Psoas muscle (tissue), 8 donors: ENCODE results near the gene SPNS2. TPM values are rescaled to one million over a fixed set of nuclear protein-coding genes. Genes with fewer than 3 reads are reported as not detected.
A peak's percentile ranks its signal among the peaks of the same experiment; 100 is the strongest.

Source experiments
- ATAC-seq, 4 donors: fragments of 200-7000 bp; cut with Tn5 transposase; one replicate each; pipeline ENCODE4 v1.9.1; 2020; ENCODE audit warnings: moderate library complexity in 3 of 4, mild to moderate bottlenecking in 2 of 4
- DNase-seq, 2 donors: peaks; one replicate each; pipeline ENCODE4 v3.0.0-alpha.2; 2020
- H3K27ac ChIP-seq: fragments of 200-600 bp; one replicate; pipeline ENCODE4 v1.8.0; 2022
- H3K27me3 ChIP-seq, 3 donors: fragments of 200-600 bp in 1 of 3; one replicate each; pipeline versions ENCODE4 v1.6.1 to v1.8.0; 2013 to 2022; ENCODE audit warnings: low read length in 2 of 3, mild to moderate bottlenecking in 2 of 3, moderate library complexity in 1 of 3; ENCODE audit not compliant: insufficient read depth in 3 of 3
- H3K36me3 ChIP-seq, 2 donors: fragments of 200-600 bp in 1 of 2; one replicate each; pipeline versions ENCODE4 v1.6.1 to v1.8.0; 2013 to 2022; ENCODE audit warnings: low read depth in 1 of 2, mild to moderate bottlenecking in 1 of 2, moderate library complexity in 1 of 2; ENCODE audit not compliant: insufficient read depth in 1 of 2
- H3K4me1 ChIP-seq: fragments of 200-600 bp; one replicate; pipeline ENCODE4 v1.8.0; 2022
- H3K4me3 ChIP-seq: fragments of 200-600 bp; one replicate; pipeline ENCODE4 v1.8.0; 2022; ENCODE audit warnings: mild to moderate bottlenecking
- H3K9me3 ChIP-seq: fragments of 200-600 bp; one replicate; pipeline ENCODE4 v1.8.0; 2022
- CTCF ChIP-seq: fragments of 200-600 bp; IDR thresholded peaks from one replicate; pipeline ENCODE4 v1.8.0; 2022; ENCODE audit warnings: antibody characterized with exemption
- WGBS, 3 donors: extraction: QIAGEN DNeasy Blood & Tissue Kit; methylation state at CpG; one replicate each; pipeline versions ENCODE4 v1.1.6 to v1.1.7; 2013; 5-methylcytosine and 5-hydroxymethylcytosine counted together
- intact Hi-C, 2 donors: fragments of 100-400 bp; cut with DNase I; formaldehyde crosslinking; loops; one replicate each; pipeline versions ENCODE4 v1.11.0 to v1.14.2; 2022
- polyA plus RNA-seq, 3 donors: library from polyadenylated mRNA; stranded (reverse); fragments of 200-250 nt; gene quantifications; one replicate each; pipeline ENCODE4 v1.2.3, GENCODE V29; 2013
- total RNA-seq, 4 donors: library from RNA; stranded (reverse); fragmentation: NEBNext Ultra II Directional in 2 of 4; extraction: Animal tissue kit (Norgen Biotek cat#: 25700) in 2 of 4; gene quantifications; one replicate each; pipeline versions ENCODE4 v1.2.1 to v1.2.4, GENCODE V29; 2021 to 2023
- donor health status: healthy with polysubstance abuse.
- donor health status: DM: no; HTN: no; CAD: no; lungs with moderate emphysema.
- donor health status: Bipolar disorder and iron deficiency.
- donor health status: healthy.
- donor health status: DM: yes; HTN: yes; CAD: no.
- donor health status: DM: no; HTN: no; CAD: no.
- donor health status: DM: no; HTN: no; CAD: no.
- donor health status: DM: yes; HTN: yes; CAD: no.

The SPNS2 gene
- total and polyA plus RNA-seq, 7 donors, result 3.5 to 10.6 (median 6.4) TPM

DNA sequence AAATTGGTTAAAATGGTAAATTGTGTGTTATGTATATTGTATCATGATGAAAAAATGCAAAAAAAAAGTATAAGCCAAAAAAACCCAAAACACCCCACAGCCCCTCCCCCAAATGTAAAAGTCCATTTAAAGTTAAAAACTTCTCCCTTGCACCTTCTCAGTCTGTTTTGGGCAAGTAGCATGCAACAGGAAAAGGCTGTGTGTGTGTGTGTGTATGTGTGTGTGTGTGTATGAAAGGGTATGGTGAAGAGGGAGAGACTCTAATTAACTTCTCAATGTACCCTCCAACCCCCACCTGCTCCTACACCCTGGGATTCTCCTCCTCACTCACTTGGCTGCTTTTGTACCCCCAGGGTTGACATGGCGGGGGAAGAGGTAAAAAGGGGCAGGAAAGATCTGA, 70.9 kb downstream of the SPNS2 start:
- intact Hi-C loops, result loop anchor here in 1 of 2 donors (10.0 kb wide), 1 partner anchor 335 kb away; the partner anchor contains the start of gene CHRNE
- no peaks in the 10 kb centered on the region for H3K36me3 ChIP-seq
- no peak overlapping the region for H3K27ac ChIP-seq
- no peaks in the 10 kb centered on the region for H3K9me3 ChIP-seq
- DNase-seq (no peak), ATAC-seq (no peak)
- 91 to 100% (median 100%) methylated on average over 1 of the region's 1 CpG for WGBS, 3 donors
- no peaks in the 10 kb centered on the region for H3K27me3 ChIP-seq
- TF ChIP-seq CTCF, result no peak
- peaks cover 16% of the 10 kb centered on the region for H3K4me1 ChIP-seq
- H3K4me3 ChIP-seq, result no peak overlapping the region

GRCh38 chr17:4572131-4572530, 73.5 kb downstream of the SPNS2 start:
- Histone ChIP-seq H3K27ac (peak overlapping the region; percentile 2), H3K9me3 (no peaks in the 10 kb centered on the region), H3K36me3 (no peaks in the 10 kb centered on the region), H3K27me3 (no peaks in the 10 kb centered on the region), H3K4me1 (peaks cover 32% of the 10 kb centered on the region), H3K4me3 (no peak overlapping the region)
- intact Hi-C loops, result no loop called here
- ATAC-seq (peak in 1 of 4 donors; percentile 22), DNase-seq (no peak)
- 53 to 65% (median 61%) methylated on average over 9 of the region's 9 CpGs for WGBS, 3 donors
- TF ChIP-seq CTCF, result no peak

GRCh38 chr17:4573115-4573514, 74.4 kb downstream of the SPNS2 start:
- WGBS, 3 donors, result 48 to 64% (median 60%) methylated on average over 4 of the region's 4 CpGs
- DNase-seq, result no peak
- H3K36me3 ChIP-seq, result no peaks in the 10 kb centered on the region
- no peaks in the 10 kb centered on the region for H3K27me3 ChIP-seq
- no peaks in the 10 kb centered on the region for H3K9me3 ChIP-seq
- ATAC-seq, result no peak
- intact Hi-C loops, result no loop called here
- H3K27ac ChIP-seq, result peak overlapping the region; percentile 77
- peaks cover 35% of the 10 kb centered on the region for H3K4me1 ChIP-seq
- no peak overlapping the region for H3K4me3 ChIP-seq
- TF ChIP-seq CTCF, result no peak

DNA sequence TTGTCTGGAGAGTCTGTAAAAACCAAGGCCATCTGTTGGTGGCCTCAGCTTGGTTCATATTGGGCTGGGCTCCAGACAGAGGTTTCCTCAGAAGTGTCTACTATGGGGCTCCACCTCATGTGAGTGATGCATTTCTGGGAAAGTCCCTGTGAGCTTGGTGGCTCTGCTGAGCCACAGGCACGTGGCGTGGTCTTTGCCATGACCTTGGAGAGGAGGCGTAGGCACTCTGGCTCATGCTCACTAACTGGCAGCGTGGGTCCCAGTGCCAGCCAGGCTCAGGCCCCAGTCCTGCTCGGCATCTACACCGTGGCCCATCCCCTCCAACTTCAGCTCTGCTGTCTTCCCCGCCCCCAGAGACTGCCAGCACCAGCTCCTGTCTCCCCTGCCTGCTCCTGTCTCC, 75.0 kb downstream of the SPNS2 start:
- peak; percentile 88 to 94 (median 90) for ATAC-seq
- peak overlapping the region; percentile 77 for H3K27ac ChIP-seq
- peaks cover 35% of the 10 kb centered on the region for H3K4me1 ChIP-seq
- no peak for TF ChIP-seq CTCF
- no peaks in the 10 kb centered on the region for H3K9me3 ChIP-seq
- H3K4me3 ChIP-seq, result no peak overlapping the region
- WGBS, 3 donors, result 21 to 25% (median 21%) methylated on average over 7 of the region's 7 CpGs
- intact Hi-C loops, result no loop called here
- no peaks in the 10 kb centered on the region for H3K27me3 ChIP-seq
- peak; percentile 73 to 91 for DNase-seq
- H3K36me3 ChIP-seq, result no peaks in the 10 kb centered on the region

- Histone ChIP-seq H3K9me3 (no peaks in the 10 kb centered on the region), H3K36me3 (no peaks in the 10 kb centered on the region), H3K4me1 (peaks cover 35% of the 10 kb centered on the region), H3K27me3 (no peaks in the 10 kb centered on the region), H3K4me3 (no peak overlapping the region), H3K27ac (peak overlapping the region; percentile 77)
- intact Hi-C loops, result no loop called here
- DNase-seq (peak in 1 of 2 donors; percentile 42), ATAC-seq (no peak)
- WGBS, 3 donors, result 79 to 96% (median 86%) methylated on average over 8 to 9 of the region's 9 CpGs
- no peak for TF ChIP-seq CTCF
These were observed 75.9 kb downstream of the SPNS2 start for GRCh38 chr17:4574448-4575045.
